ENCODE data around the gene TNP2.

DNA sequence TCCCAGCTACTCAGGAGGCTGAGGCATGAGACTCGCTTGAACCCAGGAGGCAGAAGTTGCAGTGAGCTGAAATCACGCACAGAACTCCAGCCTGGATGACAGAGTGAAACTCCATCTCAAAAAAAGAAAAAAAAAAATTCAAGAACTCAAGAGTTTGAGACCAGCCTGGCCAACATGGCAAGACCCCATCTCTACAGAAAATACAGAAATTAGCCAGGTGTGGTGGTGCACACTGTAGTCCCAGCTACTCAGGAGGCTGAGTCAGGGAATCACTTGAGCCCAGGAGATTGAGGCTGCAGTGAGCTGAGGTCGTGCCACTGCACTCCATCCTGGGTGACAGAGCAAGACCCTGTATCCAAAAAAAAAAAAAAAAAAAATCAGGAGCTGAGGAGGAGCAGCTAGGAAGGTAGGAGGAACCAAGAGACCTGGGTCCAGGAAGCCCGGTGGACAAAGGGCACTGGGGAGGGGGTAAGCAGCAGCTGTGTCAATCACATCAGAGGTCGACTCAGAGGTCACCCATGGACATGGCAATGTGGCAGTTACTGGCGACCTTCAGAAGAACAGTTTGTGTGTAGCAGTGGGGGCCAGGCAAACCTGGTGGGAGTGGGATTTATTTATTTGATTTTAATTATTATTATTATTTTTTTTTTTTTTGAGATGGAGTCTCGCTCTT, 23.1 kb upstream of the TNP2 start:
- TF ChIP-seq, protein P1, sequence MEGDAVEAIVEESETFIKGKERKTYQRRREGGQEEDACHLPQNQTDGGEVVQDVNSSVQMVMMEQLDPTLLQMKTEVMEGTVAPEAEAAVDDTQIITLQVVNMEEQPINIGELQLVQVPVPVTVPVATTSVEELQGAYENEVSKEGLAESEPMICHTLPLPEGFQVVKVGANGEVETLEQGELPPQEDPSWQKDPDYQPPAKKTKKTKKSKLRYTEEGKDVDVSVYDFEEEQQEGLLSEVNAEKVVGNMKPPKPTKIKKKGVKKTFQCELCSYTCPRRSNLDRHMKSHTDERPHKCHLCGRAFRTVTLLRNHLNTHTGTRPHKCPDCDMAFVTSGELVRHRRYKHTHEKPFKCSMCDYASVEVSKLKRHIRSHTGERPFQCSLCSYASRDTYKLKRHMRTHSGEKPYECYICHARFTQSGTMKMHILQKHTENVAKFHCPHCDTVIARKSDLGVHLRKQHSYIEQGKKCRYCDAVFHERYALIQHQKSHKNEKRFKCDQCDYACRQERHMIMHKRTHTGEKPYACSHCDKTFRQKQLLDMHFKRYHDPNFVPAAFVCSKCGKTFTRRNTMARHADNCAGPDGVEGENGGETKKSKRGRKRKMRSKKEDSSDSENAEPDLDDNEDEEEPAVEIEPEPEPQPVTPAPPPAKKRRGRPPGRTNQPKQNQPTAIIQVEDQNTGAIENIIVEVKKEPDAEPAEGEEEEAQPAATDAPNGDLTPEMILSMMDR (IDR thresholded peaks at IDR 0.05) = no peak
- TF ChIP-seq ZFX (IDR thresholded peaks at IDR 0.05; ENCODE audit: borderline replicate concordance) = no peak

Data from 22Rv1 (cell line).